Activated T-cell treated with anti-CD3 and anti-CD28 coated beads for 1 hour (primary cell): ENCODE measurements around the gene ZSCAN1.
"Not testable (repeated sequence)": the region's sequence is repeated elsewhere in the genome, so short reads cannot be mapped to it uniquely, and the experiment has no call there.

ENCODE experiments used
- DNase-seq: peaks from one replicate; pipeline ENCODE4 v3.0.0-alpha.2; 2020; ENCODE audit warnings: low read depth

ZSCAN1 gene

GRCh38 chr19:58033741-58034476, at the start of gene ZSCAN1:
Gene ZSCAN1 (plus strand): TSS chr19:58034025. CDS start chr19:58037837, 3,812 bp downstream.
- peak; percentile 10 for DNase-seq

- DNase-seq = no peak
Measured at GRCh38 chr19:57992841-57993240, 41.0 kb upstream of the ZSCAN1 start.

GRCh38 chr19:58000677-58001076, 33.1 kb upstream of the ZSCAN1 start:
- DNase-seq = no peak

GRCh38 chr19:58001895-58002369, 31.9 kb upstream of the ZSCAN1 start:
- DNase-seq = no peak

- peak; percentile 78 for DNase-seq
Measured at GRCh38 chr19:58002384-58003173, 31.2 kb upstream of the ZSCAN1 start, which contains the start of gene ZNF606. Gene ZNF606 (minus strand): TSS chr19:58002820. CDS start chr19:58001319, 1,501 bp downstream.

GRCh38 chr19:58003174-58003828, 30.5 kb upstream of the ZSCAN1 start:
- no peak for DNase-seq

GRCh38 chr19:58007285-58007684, 26.5 kb upstream of the ZSCAN1 start:
- DNase-seq = no peak

GRCh38 chr19:58008877-58009276, 24.9 kb upstream of the ZSCAN1 start:
- not testable (repeated sequence) for DNase-seq

- DNase-seq = no peak
Measured at GRCh38 chr19:58009301-58009665, 24.5 kb upstream of the ZSCAN1 start.

GRCh38 chr19:58009666-58010301, 24.0 kb upstream of the ZSCAN1 start:
- peak; percentile 25 for DNase-seq

- no peak for DNase-seq
Measured at GRCh38 chr19:58010507-58010906, 23.3 kb upstream of the ZSCAN1 start.

- no peak for DNase-seq
Measured at GRCh38 chr19:58014141-58014540, 19.7 kb upstream of the ZSCAN1 start.

- no peak for DNase-seq
Measured at GRCh38 chr19:58020129-58020528, 13.7 kb upstream of the ZSCAN1 start.

GRCh38 chr19:58021541-58022282, 12.1 kb upstream of the ZSCAN1 start:
- DNase-seq = peak; percentile 9

GRCh38 chr19:58022283-58022660, 11.6 kb upstream of the ZSCAN1 start:
- no peak for DNase-seq

- no peak for DNase-seq
Measured at GRCh38 chr19:58024661-58025060, 9.2 kb upstream of the ZSCAN1 start.

GRCh38 chr19:58034477-58034793, 610 bp downstream of the ZSCAN1 start:
- DNase-seq = no peak

GRCh38 chr19:58035863-58036262, 2.0 kb downstream of the ZSCAN1 start:
- DNase-seq = no peak

GRCh38 chr19:58037927-58038687, 4.3 kb downstream of the ZSCAN1 start:
- DNase-seq = no peak

GRCh38 chr19:58038688-58039204, 4.9 kb downstream of the ZSCAN1 start:
- no peak for DNase-seq
